Gastrocnemius medialis (tissue), 4 donors: ENCODE results near the gene COPZ2. TPM values are rescaled to one million over a fixed set of nuclear protein-coding genes. Genes with fewer than 3 reads are reported as not detected.

Experiments used
- ATAC-seq, 2 donors: fragments of 150-250 bp; one replicate each; pipeline ENCODE4 v1.9.1; 2016
- DNase-seq, 2 donors: peaks; one replicate each; pipeline ENCODE4 v3.0.0-alpha.2; 2019
- H3K27ac ChIP-seq, 4 donors: fragments of 200-600 bp; sonication (generic); 1 replicate in 1 of 4; 2 replicates in 3 of 4; pipeline ENCODE4 v1.5.1; 2016 to 2018; ENCODE audit warnings: mild to moderate bottlenecking in 2 of 4, moderate library complexity in 1 of 4
- H3K27me3 ChIP-seq, 3 donors: fragments of 200-600 bp; sonication (generic) in 2 of 3; 1 replicate in 1 of 3; 2 replicates in 2 of 3; pipeline versions ENCODE4 v1.5.1 to v1.6.0; 2016 to 2019; ENCODE audit warnings: mild to moderate bottlenecking in 1 of 3, moderate library complexity in 1 of 3
- H3K36me3 ChIP-seq, 2 donors: fragments of 200-600 bp; sonication (generic) in 1 of 2; one replicate each; pipeline ENCODE4 v1.5.1; 2017 to 2018
- H3K4me1 ChIP-seq, 2 donors: fragments of 200-600 bp; sonication (generic) in 1 of 2; one replicate each; pipeline ENCODE4 v1.5.1; 2016 to 2017; ENCODE audit warnings: mild to moderate bottlenecking in 2 of 2
- H3K4me3 ChIP-seq, 4 donors: fragments of 200-600 bp; sonication (generic) in 3 of 4; 1 replicate in 1 of 4; 2 replicates in 3 of 4; pipeline ENCODE4 v1.5.1; 2016 to 2019; ENCODE audit warnings: mild to moderate bottlenecking in 2 of 4
- H3K9me3 ChIP-seq, 3 donors: fragments of 200-600 bp; sonication (generic) in 2 of 3; 1 replicate in 1 of 3; 2 replicates in 2 of 3; pipeline ENCODE4 v1.5.1; 2016 to 2019
- POLR2A ChIP-seq, 2 donors: fragments of 450-650 bp; IDR thresholded peaks; one replicate each; pipeline ENCODE4 v1.6.1; 2017; ENCODE audit warnings: antibody characterized with exemption in 2 of 2, mild to moderate bottlenecking in 2 of 2, moderate library complexity in 2 of 2
- in situ Hi-C, 4 donors: fragments of 200-750 bp; cut with MboI; loops; one replicate each; pipeline versions ENCODE4 v1.15.0 to v1.8.0; 2017; ENCODE audit warnings: low sequenced_read_pairs in 4 of 4
- intact Hi-C: fragments of 100-400 bp; cut with DNase I; formaldehyde crosslinking; loops from one replicate; pipeline ENCODE4 v1.15.1; 2023; ENCODE audit warnings: low total_unique reads
- total RNA-seq, 4 donors: library from RNA; depleted of rRNA; stranded (reverse); fragments of >200 nt; gene quantifications; one replicate each; pipeline versions ENCODE4 v1.1.0 to v1.2.3, GENCODE V29; 2016
- TF ChIP-seq, protein P1 (sequence below), 5 experiments: fragments of 450-650 bp in 3 of 5; fragments of 200-600 bp in 2 of 5; sonication (generic) in 2 of 5; IDR thresholded peaks in 4 of 5; conservative IDR thresholded peaks in 1 of 5; 1 replicate in 4 of 5; 2 replicates in 1 of 5; pipeline ENCODE4 v1.5.1; 2016 to 2019; ENCODE audit warnings: antibody characterized with exemption in 5 of 5, mild to moderate bottlenecking in 3 of 5, moderate library complexity in 3 of 5

The COPZ2 gene
- total RNA-seq, 4 donors from 2014 or later: 40.5 to 76.9 (median 52.8) TPM

DNA sequence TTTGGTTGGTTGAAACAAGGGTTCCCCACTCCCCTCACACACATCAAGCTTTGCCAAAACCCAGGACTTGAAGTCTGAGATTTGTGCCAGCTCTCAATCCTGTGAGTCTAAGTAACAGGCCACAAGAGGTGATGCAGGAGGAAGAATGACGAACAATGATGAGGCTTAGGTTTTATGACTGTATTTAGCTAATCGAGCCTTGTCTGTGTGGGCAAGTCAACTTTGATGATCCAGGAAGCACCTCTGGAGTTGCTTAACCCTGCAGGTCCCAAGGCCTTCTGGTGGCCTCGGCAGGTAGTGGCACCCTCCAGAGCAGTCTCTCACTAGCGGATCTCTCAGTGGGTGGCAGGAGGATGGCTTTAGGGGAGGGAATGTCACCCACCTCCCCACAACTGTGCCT lies 38.0 kb downstream of the COPZ2 start:
- H3K27me3 ChIP-seq: peaks cover 0 to 2% (median 0%) of the 10 kb centered on the region in 3 donors
- no peak overlapping the region for H3K4me3 ChIP-seq
- H3K4me1 ChIP-seq: peaks cover 0 to 8% of the 10 kb centered on the region in 2 donors
- intact Hi-C loops (no loop called here), in situ Hi-C loops (no loop called here)
- no peak for ATAC-seq
- TF ChIP-seq, protein P1, sequence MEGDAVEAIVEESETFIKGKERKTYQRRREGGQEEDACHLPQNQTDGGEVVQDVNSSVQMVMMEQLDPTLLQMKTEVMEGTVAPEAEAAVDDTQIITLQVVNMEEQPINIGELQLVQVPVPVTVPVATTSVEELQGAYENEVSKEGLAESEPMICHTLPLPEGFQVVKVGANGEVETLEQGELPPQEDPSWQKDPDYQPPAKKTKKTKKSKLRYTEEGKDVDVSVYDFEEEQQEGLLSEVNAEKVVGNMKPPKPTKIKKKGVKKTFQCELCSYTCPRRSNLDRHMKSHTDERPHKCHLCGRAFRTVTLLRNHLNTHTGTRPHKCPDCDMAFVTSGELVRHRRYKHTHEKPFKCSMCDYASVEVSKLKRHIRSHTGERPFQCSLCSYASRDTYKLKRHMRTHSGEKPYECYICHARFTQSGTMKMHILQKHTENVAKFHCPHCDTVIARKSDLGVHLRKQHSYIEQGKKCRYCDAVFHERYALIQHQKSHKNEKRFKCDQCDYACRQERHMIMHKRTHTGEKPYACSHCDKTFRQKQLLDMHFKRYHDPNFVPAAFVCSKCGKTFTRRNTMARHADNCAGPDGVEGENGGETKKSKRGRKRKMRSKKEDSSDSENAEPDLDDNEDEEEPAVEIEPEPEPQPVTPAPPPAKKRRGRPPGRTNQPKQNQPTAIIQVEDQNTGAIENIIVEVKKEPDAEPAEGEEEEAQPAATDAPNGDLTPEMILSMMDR (IDR thresholded peaks at IDR 0.05 in 4 of 5, conservative IDR thresholded peaks at IDR 0.05 in 1 of 5): no peak
- no peak for TF ChIP-seq POLR2A (IDR thresholded peaks at IDR 0.05)
- no peak overlapping the region for H3K27ac ChIP-seq
- H3K36me3 ChIP-seq: no peaks in the 10 kb centered on the region
- no peak for DNase-seq
- H3K9me3 ChIP-seq: no peaks in the 10 kb centered on the region

DNA sequence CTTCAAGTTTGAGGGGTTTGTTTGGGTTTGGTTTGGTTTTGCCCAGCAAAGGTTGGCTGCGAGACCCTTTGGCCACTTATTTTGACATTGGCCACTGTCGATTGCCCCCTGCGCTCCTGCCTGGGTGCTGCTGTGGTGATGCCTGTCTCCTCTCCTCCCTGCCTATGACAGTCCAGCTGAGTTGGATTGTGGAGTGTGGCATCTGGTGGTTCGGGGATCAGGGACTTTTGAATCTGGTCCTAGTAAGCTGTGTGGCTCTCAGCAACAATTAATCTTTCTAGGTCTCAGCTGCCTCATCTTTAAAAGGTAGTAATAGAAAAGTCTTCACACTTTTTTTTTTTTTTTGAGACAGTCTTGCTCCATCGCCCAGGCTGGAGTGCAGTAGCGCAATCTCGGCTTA lies 39.6 kb downstream of the COPZ2 start:
- Histone ChIP-seq H3K9me3 (no peaks in the 10 kb centered on the region), H3K27ac (no peak overlapping the region), H3K4me1 (peaks cover 0 to 8% of the 10 kb centered on the region in 2 donors), H3K27me3 (peaks cover 0 to 2% (median 0%) of the 10 kb centered on the region in 3 donors), H3K4me3 (no peak overlapping the region), H3K36me3 (no peaks in the 10 kb centered on the region)
- no peak for TF ChIP-seq POLR2A (IDR thresholded peaks at IDR 0.05)
- TF ChIP-seq, protein P1 (IDR thresholded peaks at IDR 0.05 in 4 of 5, conservative IDR thresholded peaks at IDR 0.05 in 1 of 5): no peak
- no peak for DNase-seq
- ATAC-seq: no peak
- in situ Hi-C loops: no loop called here
- intact Hi-C loops: no loop called here

DNA sequence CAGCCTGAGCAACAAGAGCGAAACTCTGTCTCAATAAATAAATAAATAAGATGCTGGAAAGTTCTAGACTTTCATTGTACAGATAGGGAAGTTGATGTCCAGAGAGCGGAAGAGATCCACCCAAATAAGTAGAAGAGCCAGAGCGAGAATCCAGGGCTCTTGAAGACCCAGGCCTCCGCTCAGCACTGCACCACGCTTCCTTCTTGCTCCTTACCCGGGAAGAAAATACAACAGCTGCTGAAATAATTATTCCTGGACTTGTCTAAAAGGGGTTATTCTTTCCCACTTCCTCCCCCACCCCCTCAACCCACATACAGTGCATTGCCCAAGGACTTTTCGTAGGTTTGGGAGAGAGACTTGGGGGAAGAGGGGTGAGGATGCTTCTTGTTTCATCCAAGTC lies 40.0 kb downstream of the COPZ2 start:
- no peak for DNase-seq
- H3K27me3 ChIP-seq: peaks cover 0 to 2% (median 0%) of the 10 kb centered on the region in 3 donors
- peaks cover 0 to 5% of the 10 kb centered on the region in 2 donors for H3K4me1 ChIP-seq
- H3K9me3 ChIP-seq: no peaks in the 10 kb centered on the region
- ATAC-seq: no peak
- no peak overlapping the region for H3K4me3 ChIP-seq
- H3K27ac ChIP-seq: no peak overlapping the region
- H3K36me3 ChIP-seq: no peaks in the 10 kb centered on the region
- TF ChIP-seq, protein P1 (IDR thresholded peaks at IDR 0.05 in 4 of 5, conservative IDR thresholded peaks at IDR 0.05 in 1 of 5): no peak
- no peak for TF ChIP-seq POLR2A (IDR thresholded peaks at IDR 0.05)
- intact Hi-C loops (no loop called here), in situ Hi-C loops (no loop called here)

DNA sequence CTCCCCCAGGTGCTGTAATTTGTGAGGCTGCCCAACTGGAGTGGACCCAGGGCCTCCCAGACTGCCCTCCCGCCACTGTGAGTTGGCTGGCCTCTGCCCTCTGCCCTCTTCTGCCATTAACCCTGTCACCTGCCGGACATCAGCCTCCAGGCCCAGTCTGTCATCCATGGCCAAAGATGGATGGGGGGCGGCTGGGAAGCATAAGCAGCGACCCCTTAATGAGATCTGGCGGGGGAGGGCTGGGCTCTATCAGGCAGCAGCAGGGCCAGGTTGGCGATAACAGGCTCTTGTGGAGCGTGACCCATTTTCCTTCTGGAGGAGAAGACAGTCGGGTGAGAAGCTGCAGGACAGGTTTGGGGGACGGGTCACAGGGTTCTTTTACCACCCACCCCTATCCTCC lies 41.4 kb downstream of the COPZ2 start:
- in situ Hi-C loops (no loop called here), intact Hi-C loops (no loop called here)
- no peak for ATAC-seq
- Histone ChIP-seq H3K4me1 (no peaks in the 10 kb centered on the region), H3K36me3 (no peaks in the 10 kb centered on the region), H3K9me3 (no peaks in the 10 kb centered on the region), H3K4me3 (no peak overlapping the region), H3K27me3 (peaks cover 0 to 2% (median 0%) of the 10 kb centered on the region in 3 donors), H3K27ac (no peak overlapping the region)
- TF ChIP-seq, protein P1 (IDR thresholded peaks at IDR 0.05 in 4 of 5, conservative IDR thresholded peaks at IDR 0.05 in 1 of 5): no peak
- TF ChIP-seq POLR2A (IDR thresholded peaks at IDR 0.05): no peak
- no peak for DNase-seq
